ENCODE results near the gene FAAP100.

Gene FAAP100

GRCh38 chr17:81575836-81576235 is 23.7 kb upstream of the FAAP100 start:
- no peak for DNase-seq

GRCh38 chr17:81574643-81574956 is 22.4 kb upstream of the FAAP100 start:
- DNase-seq = no peak

GRCh38 chr17:81573794-81574642 is 21.9 kb upstream of the FAAP100 start:
- no peak for DNase-seq

- DNase-seq = no peak
Observed at GRCh38 chr17:81572563-81573168, 20.5 kb upstream of the FAAP100 start.

- no peak for DNase-seq
Observed at GRCh38 chr17:81570964-81571363, 18.8 kb upstream of the FAAP100 start.

- DNase-seq = no peak
Observed at GRCh38 chr17:81569986-81570514, 17.9 kb upstream of the FAAP100 start.

GRCh38 chr17:81568416-81568815 is 16.3 kb upstream of the FAAP100 start:
- DNase-seq = no peak

- no peak for DNase-seq
Observed at GRCh38 chr17:81567191-81567590, 15.0 kb upstream of the FAAP100 start.

GRCh38 chr17:81566461-81567126 is 14.4 kb upstream of the FAAP100 start:
- DNase-seq = peak; percentile 94

GRCh38 chr17:81565231-81565630 is 13.1 kb upstream of the FAAP100 start:
- no peak for DNase-seq

- no peak for DNase-seq
Observed at GRCh38 chr17:81564778-81565177, 12.6 kb upstream of the FAAP100 start.

- no peak for DNase-seq
Observed at GRCh38 chr17:81563861-81564586, 11.9 kb upstream of the FAAP100 start.

GRCh38 chr17:81561494-81561885 is 9.3 kb upstream of the FAAP100 start:
- no peak for DNase-seq

GRCh38 chr17:81558941-81559806 is 7.0 kb upstream of the FAAP100 start:
- no peak for DNase-seq

GRCh38 chr17:81558115-81558468 is 5.9 kb upstream of the FAAP100 start:
- no peak for DNase-seq

GRCh38 chr17:81557276-81558114 is 5.3 kb upstream of the FAAP100 start:
- no peak for DNase-seq

GRCh38 chr17:81556863-81557262 is 4.7 kb upstream of the FAAP100 start:
- no peak for DNase-seq

- DNase-seq = no peak
Observed at GRCh38 chr17:81556175-81556691, 4.1 kb upstream of the FAAP100 start.

- peak; percentile 99 for DNase-seq
Observed at GRCh38 chr17:81553616-81554181, 1.5 kb upstream of the FAAP100 start.

GRCh38 chr17:81553018-81553615 is 964 bp upstream of the FAAP100 start:
- DNase-seq = peak; percentile 87

Measured in NCI-H226 (cell line).